ENCODE results near the gene MSI1.

The MSI1 gene

DNA sequence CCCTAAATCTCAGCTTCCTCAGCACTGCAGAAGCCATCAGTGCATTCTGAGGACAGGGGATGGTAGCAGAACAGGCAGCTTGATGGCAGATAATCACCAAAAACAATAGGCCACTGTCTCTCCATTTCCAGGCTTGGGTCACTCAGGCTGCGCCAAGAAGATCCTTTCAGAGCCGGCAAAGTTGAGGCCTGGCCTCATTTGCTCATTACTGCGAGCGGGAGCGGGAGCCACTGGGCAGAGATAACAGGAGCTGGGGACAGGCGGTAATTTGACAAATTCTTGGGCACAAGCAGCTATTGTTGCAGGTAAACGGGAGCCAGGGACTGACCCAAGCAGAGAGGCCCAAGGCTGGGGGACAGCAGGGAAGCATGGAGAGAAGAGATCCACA lies 2.1 kb downstream of the MSI1 start:
- Histone ChIP-seq H3K9me3 (ENCODE audit: severe bottlenecking) (no peaks in the 10 kb centered on the region), H3K27me3 (ENCODE audit: insufficient read depth, low read depth, severe bottlenecking) (no peaks in the 10 kb centered on the region), H3K36me3 (peaks cover 59% of the 10 kb centered on the region), H3K4me3 (ENCODE audit: low read depth, low read length) (peak overlapping the region; percentile 69), H3K27ac (peak overlapping the region; percentile 95)
- TF ChIP-seq CTCF (IDR thresholded peaks at IDR 0.05; ENCODE audit: low read depth, low read length), result no peak
- no peak for DNase-seq

- no peaks in the 10 kb centered on the region for H3K27me3 ChIP-seq (ENCODE audit: insufficient read depth, low read depth, severe bottlenecking)
- H3K9me3 ChIP-seq (ENCODE audit: severe bottlenecking), result no peaks in the 10 kb centered on the region
- H3K27ac ChIP-seq, result peak overlapping the region; percentile 95
- TF ChIP-seq CTCF (IDR thresholded peaks at IDR 0.05; ENCODE audit: low read depth, low read length), result no peak
- H3K36me3 ChIP-seq, result peaks cover 59% of the 10 kb centered on the region
- DNase-seq, result no peak
- H3K4me3 ChIP-seq (ENCODE audit: low read depth, low read length), result no peak overlapping the region
Measured at GRCh38 chr12:120366341-120366705, 2.6 kb downstream of the MSI1 start.

GRCh38 chr12:120365675-120366340 lies 3.2 kb downstream of the MSI1 start:
- Histone ChIP-seq H3K27ac (peak overlapping the region; percentile 100), H3K4me3 (ENCODE audit: low read depth, low read length) (no peak overlapping the region), H3K36me3 (peaks cover 64% of the 10 kb centered on the region), H3K9me3 (ENCODE audit: severe bottlenecking) (no peaks in the 10 kb centered on the region), H3K27me3 (ENCODE audit: insufficient read depth, low read depth, severe bottlenecking) (no peaks in the 10 kb centered on the region)
- TF ChIP-seq CTCF (IDR thresholded peaks at IDR 0.05; ENCODE audit: low read depth, low read length), result no peak
- DNase-seq, result no peak

- TF ChIP-seq CTCF (IDR thresholded peaks at IDR 0.05; ENCODE audit: low read depth, low read length), result no peak
Measured at GRCh38 chr12:120364487-120364886, 4.5 kb downstream of the MSI1 start.

GRCh38 chr12:120363274-120363855 lies 5.6 kb downstream of the MSI1 start:
- no peaks in the 10 kb centered on the region for H3K27me3 ChIP-seq (ENCODE audit: insufficient read depth, low read depth, severe bottlenecking)
- H3K27ac ChIP-seq, result peak overlapping the region; percentile 100
- peaks cover 88% of the 10 kb centered on the region for H3K36me3 ChIP-seq
- H3K9me3 ChIP-seq (ENCODE audit: severe bottlenecking), result no peaks in the 10 kb centered on the region
- H3K4me3 ChIP-seq (ENCODE audit: low read depth, low read length), result peak overlapping the region; percentile 40
- peak; percentile 40 for TF ChIP-seq CTCF (IDR thresholded peaks at IDR 0.05; ENCODE audit: low read depth, low read length)
- DNase-seq, result peak; percentile 94

More at GRCh38 chr12:120364487-120364886, 4.5 kb downstream of the MSI1 start:
- peaks cover 77% of the 10 kb centered on the region for H3K36me3 ChIP-seq
- no peaks in the 10 kb centered on the region for H3K9me3 ChIP-seq (ENCODE audit: severe bottlenecking)
- DNase-seq, result no peak
- H3K4me3 ChIP-seq (ENCODE audit: low read depth, low read length), result no peak overlapping the region
- peak overlapping the region; percentile 100 for H3K27ac ChIP-seq
- H3K27me3 ChIP-seq (ENCODE audit: insufficient read depth, low read depth, severe bottlenecking), result no peaks in the 10 kb centered on the region
